Right atrium auricular region (tissue), 2 donors: Measurements from ENCODE around the gene ZNF438. TPM values are rescaled to one million over a fixed set of nuclear protein-coding genes. Genes with fewer than 3 reads are reported as not detected.
A peak's percentile ranks its signal among the peaks of the same experiment; 100 is the strongest.

Experiments
- DNase-seq: peaks from one replicate; pipeline ENCODE4 v3.0.0-alpha.2; 2019; ENCODE audit warnings: low spot score
- H3K27ac ChIP-seq, 2 donors: fragments of 200-600 bp; sonication (generic); 1 replicate in 1 of 2; 2 replicates in 1 of 2; pipeline ENCODE4 v1.5.1; 2016 to 2019
- H3K27me3 ChIP-seq, 2 donors: fragments of 200-600 bp; sonication (generic); one replicate each; pipeline versions ENCODE4 v1.5.1 to v1.6.0; 2017 to 2019
- H3K36me3 ChIP-seq: fragments of 200-600 bp; sonication (generic); one replicate; pipeline ENCODE4 v1.5.1; 2016
- H3K4me1 ChIP-seq, 2 donors: fragments of 200-600 bp; sonication (generic); one replicate each; pipeline versions ENCODE4 v1.5.1 to v1.6.0; 2017 to 2019
- H3K4me3 ChIP-seq, 2 donors: fragments of 200-600 bp; sonication (generic); 1 replicate in 1 of 2; 2 replicates in 1 of 2; pipeline ENCODE4 v1.5.1; 2017 to 2019; ENCODE audit warnings: mild to moderate bottlenecking in 1 of 2, moderate library complexity in 1 of 2
- H3K9me3 ChIP-seq, 2 donors: fragments of 200-600 bp; sonication (generic); one replicate each; pipeline ENCODE4 v1.5.1; 2019
- CTCF ChIP-seq, 2 donors: fragments of 200-600 bp; sonication (generic); IDR thresholded peaks; one replicate each; pipeline ENCODE4 v1.5.1; 2019; ENCODE audit warnings: antibody characterized with exemption in 2 of 2
- total RNA-seq, 2 donors: library from RNA; depleted of rRNA; stranded (reverse); fragments of >200 nt; gene quantifications; one replicate each; pipeline ENCODE4 v1.1.0, GENCODE V29; 2016

Gene ZNF438
- total RNA-seq, 2 donors from 2014 or later = 13.4 to 14.5 TPM

DNA sequence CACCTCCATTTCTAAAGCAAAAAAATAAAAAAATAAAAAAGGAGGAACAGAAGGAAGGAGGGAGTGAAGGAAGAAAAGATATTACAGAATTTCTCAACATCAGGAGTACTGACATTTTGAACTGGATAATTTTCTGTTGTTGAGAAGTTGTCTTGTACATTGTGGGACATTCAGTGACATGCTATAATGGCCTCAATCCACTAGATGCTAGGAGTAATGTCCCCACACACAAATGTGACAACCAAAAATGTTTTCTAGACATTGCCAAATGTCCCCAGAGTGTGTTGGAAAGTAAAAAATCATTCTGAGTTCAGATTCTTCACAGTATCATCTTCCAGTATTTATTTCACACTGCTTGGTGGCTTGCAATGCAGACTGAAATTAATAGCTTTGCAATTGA, 6.5 kb downstream of the ZNF438 start:
- Histone ChIP-seq H3K27ac (peak overlapping the region; percentile 16 to 44), H3K4me1 (peaks cover 0 to 18% of the 10 kb centered on the region in 2 donors), H3K4me3 (no peak overlapping the region)

GRCh38 chr10:31023558-31023957, 8.1 kb downstream of the ZNF438 start:
- no peaks in the 10 kb centered on the region for H3K27me3 ChIP-seq
- no peak overlapping the region for H3K4me3 ChIP-seq
- DNase-seq = no peak
- no peaks in the 10 kb centered on the region for H3K36me3 ChIP-seq
- no peak overlapping the region for H3K27ac ChIP-seq
- H3K9me3 ChIP-seq = no peaks in the 10 kb centered on the region
- no peak for TF ChIP-seq CTCF (IDR thresholded peaks at IDR 0.05)
- peaks cover 0 to 21% of the 10 kb centered on the region in 2 donors for H3K4me1 ChIP-seq

More for the DNA sequence above, 6.5 kb downstream of the ZNF438 start:
- Histone ChIP-seq H3K27me3 (no peaks in the 10 kb centered on the region), H3K9me3 (no peaks in the 10 kb centered on the region), H3K36me3 (no peaks in the 10 kb centered on the region)
- no peak for TF ChIP-seq CTCF (IDR thresholded peaks at IDR 0.05)
- DNase-seq = no peak

DNA sequence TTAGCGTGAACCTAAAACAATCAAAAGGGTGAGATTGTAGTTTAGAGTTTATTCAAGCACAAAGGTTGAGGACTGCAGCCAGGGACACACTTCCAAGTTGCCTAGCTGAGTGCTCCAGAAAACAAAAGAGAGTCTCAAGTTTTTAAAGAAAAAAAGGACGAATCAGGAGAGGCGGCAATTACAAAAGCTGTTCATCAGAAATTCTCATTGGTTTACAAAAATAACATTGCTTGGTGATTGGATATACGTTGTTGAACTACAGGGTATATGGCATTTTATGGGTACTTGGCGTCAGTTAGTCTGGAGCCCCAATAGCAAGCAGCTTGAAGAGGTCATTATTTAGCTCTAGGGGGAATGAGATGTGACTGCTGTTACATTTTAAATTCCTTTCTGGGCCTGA, 11.5 kb downstream of the ZNF438 start:
- Histone ChIP-seq H3K9me3 (no peaks in the 10 kb centered on the region), H3K4me1 (peaks cover 0 to 34% of the 10 kb centered on the region in 2 donors), H3K27ac (peak overlapping the region in 1 of 2 donors; percentile 19), H3K27me3 (no peaks in the 10 kb centered on the region), H3K36me3 (no peaks in the 10 kb centered on the region), H3K4me3 (no peak overlapping the region)
- no peak for TF ChIP-seq CTCF (IDR thresholded peaks at IDR 0.05)
- no peak for DNase-seq

- no peak for TF ChIP-seq CTCF (IDR thresholded peaks at IDR 0.05)
- H3K36me3 ChIP-seq = no peaks in the 10 kb centered on the region
- peaks cover 0 to 34% of the 10 kb centered on the region in 2 donors for H3K4me1 ChIP-seq
- H3K9me3 ChIP-seq = no peaks in the 10 kb centered on the region
- no peak overlapping the region for H3K4me3 ChIP-seq
- no peak for DNase-seq
- H3K27me3 ChIP-seq = no peaks in the 10 kb centered on the region
- peak overlapping the region; percentile 36 to 76 for H3K27ac ChIP-seq
These were observed 12.7 kb downstream of the ZNF438 start for GRCh38 chr10:31018962-31019361.

DNA sequence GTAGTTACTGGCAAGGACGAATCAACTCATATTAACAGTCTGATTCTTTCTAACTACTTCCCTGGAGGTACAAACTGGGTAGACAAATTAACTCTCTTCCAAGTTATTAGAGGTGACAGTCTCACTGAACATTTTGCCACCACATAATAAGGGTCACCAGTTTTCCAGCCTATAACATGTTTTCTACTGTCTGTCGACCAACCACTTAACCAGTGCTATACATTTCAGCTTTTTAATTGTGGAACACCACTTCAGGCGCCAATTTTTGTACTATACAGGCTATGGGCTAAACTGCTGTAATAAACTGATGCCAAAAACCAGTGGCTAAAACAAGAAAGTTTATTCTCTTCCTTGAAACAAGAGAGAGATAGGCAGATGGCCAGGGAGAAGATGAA, 13.3 kb downstream of the ZNF438 start:
- TF ChIP-seq CTCF (IDR thresholded peaks at IDR 0.05) = no peak
- H3K36me3 ChIP-seq = no peaks in the 10 kb centered on the region
- peak overlapping the region; percentile 36 to 76 for H3K27ac ChIP-seq
- no peak for DNase-seq
- no peaks in the 10 kb centered on the region for H3K27me3 ChIP-seq
- H3K4me1 ChIP-seq = peaks cover 0 to 34% of the 10 kb centered on the region in 2 donors
- no peaks in the 10 kb centered on the region for H3K9me3 ChIP-seq
- H3K4me3 ChIP-seq = no peak overlapping the region
